Ishikawa (cell line): Measurements from ENCODE around the gene NDC1.

ENCODE experiments used
- CEBPB ChIP-seq: IDR thresholded peaks from 2 replicates; pipeline ENCODE4 v1.6.1; 2012
- CREB1 ChIP-seq: IDR thresholded peaks from 2 replicates; pipeline ENCODE4 v1.6.1; 2012; ENCODE audit warnings: low read depth
- EGR1 ChIP-seq: IDR thresholded peaks from 2 replicates; pipeline ENCODE4 v1.6.1; 2012
- EP300 ChIP-seq: IDR thresholded peaks from 2 replicates; pipeline ENCODE4 v1.6.1; 2012; ENCODE audit warnings: borderline replicate concordance
- FOXM1 ChIP-seq: IDR thresholded peaks from 2 replicates; pipeline ENCODE4 v1.6.1; 2012; ENCODE audit warnings: low read depth, borderline replicate concordance
- MAX ChIP-seq: IDR thresholded peaks from 2 replicates; pipeline ENCODE4 v1.6.1; 2012
- NFIC ChIP-seq: IDR thresholded peaks from 2 replicates; pipeline ENCODE4 v1.6.1; 2012
- RAD21 ChIP-seq: IDR thresholded peaks from 2 replicates; pipeline ENCODE4 v1.6.1; 2012; ENCODE audit warnings: low read depth
- TAF1 ChIP-seq: IDR thresholded peaks from 2 replicates; pipeline ENCODE4 v1.6.1; 2012; ENCODE audit warnings: low read depth, mild to moderate bottlenecking
- TCF12 ChIP-seq: IDR thresholded peaks from 2 replicates; pipeline ENCODE4 v1.6.1; 2012; ENCODE audit warnings: low read depth
- TEAD4 ChIP-seq: IDR thresholded peaks from 2 replicates; pipeline ENCODE4 v1.6.1; 2012
- YY1 ChIP-seq: IDR thresholded peaks from 2 replicates; pipeline ENCODE4 v1.6.1; 2012; ENCODE audit warnings: low read depth
- ZBTB7A ChIP-seq: IDR thresholded peaks from 2 replicates; pipeline ENCODE4 v1.6.1; 2012; ENCODE audit warnings: low read depth
- TF ChIP-seq, protein P1 (sequence below): IDR thresholded peaks from 2 replicates; pipeline ENCODE4 v1.6.1; 2012; ENCODE audit warnings: low read depth, mild to moderate bottlenecking
- TF ChIP-seq, protein P2 (sequence below): IDR thresholded peaks from 2 replicates; pipeline ENCODE4 v1.6.1; 2012

The NDC1 gene

DNA sequence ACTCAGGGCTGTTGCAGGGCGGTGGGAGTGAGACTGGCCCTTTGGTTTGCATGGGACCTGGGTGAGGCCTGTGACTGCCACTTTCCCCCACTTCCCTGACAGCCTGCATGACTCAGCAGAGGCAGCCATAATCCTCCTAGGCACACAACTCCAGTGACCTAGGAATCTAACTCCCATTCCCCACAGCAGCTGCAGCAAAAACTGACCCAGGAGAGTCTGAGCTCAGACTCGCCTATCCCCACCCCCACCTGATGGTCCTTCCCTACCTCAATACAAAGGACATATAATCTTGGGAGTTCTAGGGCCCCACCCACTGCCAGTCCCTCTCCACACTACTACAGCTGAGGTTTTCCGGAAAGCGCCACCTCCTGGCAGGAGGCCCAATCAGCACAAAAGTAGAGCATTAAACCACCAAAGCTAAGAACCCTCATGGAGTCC lies 26.7 kb downstream of the NDC1 start:
- TF ChIP-seq TEAD4: no peak
- TF ChIP-seq FOXM1: no peak
- TF ChIP-seq, protein P1, sequence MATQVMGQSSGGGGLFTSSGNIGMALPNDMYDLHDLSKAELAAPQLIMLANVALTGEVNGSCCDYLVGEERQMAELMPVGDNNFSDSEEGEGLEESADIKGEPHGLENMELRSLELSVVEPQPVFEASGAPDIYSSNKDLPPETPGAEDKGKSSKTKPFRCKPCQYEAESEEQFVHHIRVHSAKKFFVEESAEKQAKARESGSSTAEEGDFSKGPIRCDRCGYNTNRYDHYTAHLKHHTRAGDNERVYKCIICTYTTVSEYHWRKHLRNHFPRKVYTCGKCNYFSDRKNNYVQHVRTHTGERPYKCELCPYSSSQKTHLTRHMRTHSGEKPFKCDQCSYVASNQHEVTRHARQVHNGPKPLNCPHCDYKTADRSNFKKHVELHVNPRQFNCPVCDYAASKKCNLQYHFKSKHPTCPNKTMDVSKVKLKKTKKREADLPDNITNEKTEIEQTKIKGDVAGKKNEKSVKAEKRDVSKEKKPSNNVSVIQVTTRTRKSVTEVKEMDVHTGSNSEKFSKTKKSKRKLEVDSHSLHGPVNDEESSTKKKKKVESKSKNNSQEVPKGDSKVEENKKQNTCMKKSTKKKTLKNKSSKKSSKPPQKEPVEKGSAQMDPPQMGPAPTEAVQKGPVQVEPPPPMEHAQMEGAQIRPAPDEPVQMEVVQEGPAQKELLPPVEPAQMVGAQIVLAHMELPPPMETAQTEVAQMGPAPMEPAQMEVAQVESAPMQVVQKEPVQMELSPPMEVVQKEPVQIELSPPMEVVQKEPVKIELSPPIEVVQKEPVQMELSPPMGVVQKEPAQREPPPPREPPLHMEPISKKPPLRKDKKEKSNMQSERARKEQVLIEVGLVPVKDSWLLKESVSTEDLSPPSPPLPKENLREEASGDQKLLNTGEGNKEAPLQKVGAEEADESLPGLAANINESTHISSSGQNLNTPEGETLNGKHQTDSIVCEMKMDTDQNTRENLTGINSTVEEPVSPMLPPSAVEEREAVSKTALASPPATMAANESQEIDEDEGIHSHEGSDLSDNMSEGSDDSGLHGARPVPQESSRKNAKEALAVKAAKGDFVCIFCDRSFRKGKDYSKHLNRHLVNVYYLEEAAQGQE: no peak
- no peak for TF ChIP-seq EGR1
- no peak for TF ChIP-seq TAF1
- no peak for TF ChIP-seq TCF12
- no peak for TF ChIP-seq MAX
- TF ChIP-seq NFIC: no peak
- TF ChIP-seq ZBTB7A: no peak
- TF ChIP-seq CREB1: no peak
- TF ChIP-seq EP300: no peak
- no peak for TF ChIP-seq RAD21
- no peak for TF ChIP-seq YY1
- TF ChIP-seq CEBPB: no peak
- TF ChIP-seq, protein P2, sequence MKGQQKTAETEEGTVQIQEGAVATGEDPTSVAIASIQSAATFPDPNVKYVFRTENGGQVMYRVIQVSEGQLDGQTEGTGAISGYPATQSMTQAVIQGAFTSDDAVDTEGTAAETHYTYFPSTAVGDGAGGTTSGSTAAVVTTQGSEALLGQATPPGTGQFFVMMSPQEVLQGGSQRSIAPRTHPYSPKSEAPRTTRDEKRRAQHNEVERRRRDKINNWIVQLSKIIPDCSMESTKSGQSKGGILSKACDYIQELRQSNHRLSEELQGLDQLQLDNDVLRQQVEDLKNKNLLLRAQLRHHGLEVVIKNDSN: no peak

DNA sequence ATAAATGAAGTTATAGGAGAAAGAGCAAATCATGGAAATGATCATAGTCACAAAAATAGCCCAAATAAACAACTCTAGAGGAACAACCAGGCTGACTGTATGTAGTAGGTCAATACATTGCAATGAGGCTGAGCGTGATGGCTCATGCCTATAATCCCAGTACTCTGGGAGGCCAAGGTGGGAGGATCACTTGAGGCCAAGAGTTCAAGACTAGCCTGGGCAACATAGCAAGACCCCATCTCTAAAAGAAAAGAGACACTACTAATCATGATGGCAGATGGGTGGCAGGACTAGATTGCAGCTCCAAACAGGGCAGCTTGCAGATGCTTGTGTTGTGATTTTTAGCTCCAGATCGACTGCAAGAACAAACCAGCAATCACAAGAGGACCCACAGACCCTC lies 27.6 kb downstream of the NDC1 start:
- TF ChIP-seq NFIC: no peak
- TF ChIP-seq EGR1: no peak
- TF ChIP-seq CEBPB: no peak
- no peak for TF ChIP-seq RAD21
- TF ChIP-seq, protein P1: no peak
- no peak for TF ChIP-seq TAF1
- TF ChIP-seq TEAD4: no peak
- TF ChIP-seq, protein P2: no peak
- no peak for TF ChIP-seq ZBTB7A
- TF ChIP-seq YY1: no peak
- TF ChIP-seq TCF12: no peak
- no peak for TF ChIP-seq CREB1
- no peak for TF ChIP-seq MAX
- no peak for TF ChIP-seq EP300
- no peak for TF ChIP-seq FOXM1

DNA sequence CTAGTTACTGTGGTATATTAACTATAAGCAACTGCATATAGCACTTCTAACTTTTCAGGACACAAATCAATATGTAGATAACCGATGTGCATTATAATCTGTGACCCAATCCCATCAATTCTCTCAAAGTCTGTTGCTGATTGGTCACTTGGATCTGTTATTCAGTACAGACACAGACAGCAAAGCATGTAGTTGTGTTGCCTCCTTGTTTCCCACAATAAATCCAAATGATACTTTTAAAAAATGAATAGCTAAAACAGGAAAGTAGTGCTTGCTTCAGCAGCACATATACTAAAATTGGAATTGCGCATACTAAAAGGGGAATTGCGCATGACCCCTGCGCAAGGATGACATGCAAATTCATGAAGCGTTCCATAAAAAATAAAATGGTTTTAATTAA lies 28.1 kb downstream of the NDC1 start:
- TF ChIP-seq TCF12: no peak
- no peak for TF ChIP-seq TAF1
- no peak for TF ChIP-seq TEAD4
- no peak for TF ChIP-seq RAD21
- TF ChIP-seq EGR1: no peak
- TF ChIP-seq CEBPB: no peak
- no peak for TF ChIP-seq MAX
- no peak for TF ChIP-seq NFIC
- no peak for TF ChIP-seq ZBTB7A
- TF ChIP-seq, protein P2: no peak
- no peak for TF ChIP-seq CREB1

- TF ChIP-seq, protein P2: no peak
- TF ChIP-seq TAF1 (no peak), MAX (no peak), RAD21 (no peak), CREB1 (no peak)
Measured at GRCh38 chr1:53807916-53808315, 30.2 kb downstream of the NDC1 start.

GRCh38 chr1:53804791-53805505 lies 33.1 kb downstream of the NDC1 start:
- TF ChIP-seq CEBPB (no peak), TAF1 (no peak), MAX (no peak), EGR1 (no peak), TCF12 (no peak), EP300 (no peak)
- TF ChIP-seq, protein P2: no peak
- TF ChIP-seq, protein P1: no peak
